IMR-90 (cell line): ENCODE results near the gene HTR2B. TPM values are rescaled to one million over a fixed set of nuclear protein-coding genes. Genes with fewer than 3 reads are reported as not detected.

Experiments used
- ATAC-seq: fragments of 200-7000 bp; cut with Tn5 transposase; 2 replicates; pipeline ENCODE4 v1.9.1; 2020; ENCODE audit warnings: low read depth, mild to moderate bottlenecking, moderate library complexity
- BruUV-seq: library from RNA; stranded (reverse); fragments of 400-500 nt; replicated peaks from 2 replicates; lab custom pipeline; 2021; lab: Mats Ljungman, UMichigan
- CTCF ChIA-PET: fragments of 300-600 bp; formaldehyde crosslinking; extraction: SDS; loops from one replicate; lab custom pipeline; 2021; ENCODE audit warnings: antibody characterized with exemption; lab: Yijun Ruan, JAX
- POLR2A ChIA-PET: fragments of 300-600 bp; sonication (Branson Sonifier 250); formaldehyde crosslinking; loops from one replicate; lab custom pipeline; 2022; ENCODE audit warnings: antibody characterized with exemption; ENCODE audit not compliant: unreplicated experiment; lab: Charles Lee
- DNase-seq: peaks from one replicate; pipeline ENCODE4 v3.0.0; 2013
- H2AFZ ChIP-seq: replicated peaks from 2 replicates; pipeline ENCODE3; 2013; ENCODE audit warnings: low read length, mild to moderate bottlenecking; ENCODE audit not compliant: poor library complexity
- H2AK5ac ChIP-seq: 2 replicates; pipeline ENCODE4 v1.6.1; 2013; ENCODE audit warnings: low read depth, low read length, inconsistent platforms
- H2AK9ac ChIP-seq: replicated peaks from 2 replicates; pipeline ENCODE3; 2013; ENCODE audit warnings: mild to moderate bottlenecking, low read depth, low read length, moderate library complexity; ENCODE audit not compliant: poor library complexity
- H2BK120ac ChIP-seq: 2 replicates; pipeline ENCODE4 v1.6.1; 2013; ENCODE audit warnings: low read depth, low read length, inconsistent platforms
- H2BK15ac ChIP-seq: 3 replicates; pipeline ENCODE4 v1.6.1; 2013; ENCODE audit warnings: low read depth, low read length, inconsistent platforms
- H2BK20ac ChIP-seq: 2 replicates; pipeline ENCODE4 v1.6.1; 2013; ENCODE audit warnings: low read depth, mild to moderate bottlenecking, inconsistent platforms, low read length, moderate library complexity
- H2BK5ac ChIP-seq: 2 replicates; pipeline ENCODE4 v1.6.1; 2013; ENCODE audit warnings: mild to moderate bottlenecking, low read depth, low read length, inconsistent platforms; ENCODE audit not compliant: poor library complexity, severe bottlenecking
- H3K14ac ChIP-seq: replicated peaks from 2 replicates; pipeline ENCODE4 v1.6.1; 2013; ENCODE audit warnings: low read depth, low read length, inconsistent platforms
- H3K18ac ChIP-seq: 2 replicates; pipeline ENCODE4 v1.6.1; 2013; ENCODE audit warnings: low read depth, low read length, control low read depth
- H3K23ac ChIP-seq: 2 replicates; pipeline ENCODE4 v1.6.1; 2013; ENCODE audit warnings: low read depth, low read length, inconsistent platforms
- H3K27ac ChIP-seq: 2 replicates; pipeline ENCODE4 v1.5.1; 2013; ENCODE audit warnings: mild to moderate bottlenecking, control low read depth, low read length; ENCODE audit not compliant: insufficient read depth
- H3K27me3 ChIP-seq: 2 replicates; pipeline ENCODE4 v1.6.1; 2013; ENCODE audit warnings: low read length; ENCODE audit not compliant: control insufficient read depth, insufficient read depth
- H3K36me3 ChIP-seq: 2 replicates; pipeline ENCODE4 v1.6.1; 2013; ENCODE audit warnings: low read length, mixed read lengths; ENCODE audit not compliant: control insufficient read depth, insufficient read depth
- H3K4ac ChIP-seq: 2 replicates; pipeline ENCODE4 v1.6.1; 2013; ENCODE audit warnings: low read depth, low read length, inconsistent platforms
- H3K4me1 ChIP-seq: 2 replicates; pipeline ENCODE4 v1.6.1; 2013; ENCODE audit warnings: low read length, mixed read lengths; ENCODE audit not compliant: control insufficient read depth, insufficient read depth
- H3K4me2 ChIP-seq: 2 replicates; pipeline ENCODE4 v1.6.1; 2013; ENCODE audit warnings: low read depth, mild to moderate bottlenecking, control low read depth, low read length, moderate library complexity
- H3K4me3 ChIP-seq: 2 replicates; pipeline ENCODE4 v1.5.1; 2013; ENCODE audit warnings: low read depth, mild to moderate bottlenecking, control low read depth, low read length, moderate library complexity; ENCODE audit not compliant: insufficient read depth
- H3K56ac ChIP-seq: 2 replicates; pipeline ENCODE4 v1.6.1; 2013; ENCODE audit warnings: low read length, inconsistent platforms; ENCODE audit not compliant: insufficient read depth; ENCODE audit errors: extremely low read depth
- H3K79me1 ChIP-seq, 2 experiments: 2 replicates each; pipeline ENCODE4 v1.6.1; 2013; ENCODE audit warnings: low read length in 2 of 2, inconsistent platforms in 1 of 2, low read depth in 1 of 2
- H3K9ac ChIP-seq: 2 replicates; pipeline ENCODE4 v1.6.1; 2013; ENCODE audit warnings: low read depth, low read length, control low read depth
- H3K9me1 ChIP-seq: 2 replicates; pipeline ENCODE4 v1.6.1; 2013; ENCODE audit warnings: low read length, inconsistent platforms; ENCODE audit not compliant: insufficient read depth
- H3K9me3 ChIP-seq: 2 replicates; pipeline ENCODE4 v1.6.1; 2013; ENCODE audit warnings: low read length; ENCODE audit not compliant: control insufficient read depth, insufficient read depth
- H4K20me1 ChIP-seq: 2 replicates; pipeline ENCODE4 v1.6.1; 2013; ENCODE audit warnings: low read length, inconsistent platforms; ENCODE audit not compliant: insufficient read depth
- H4K5ac ChIP-seq: 2 replicates; pipeline ENCODE4 v1.6.1; 2013; ENCODE audit warnings: mild to moderate bottlenecking, low read depth, low read length, control low read depth
- H4K8ac ChIP-seq, 2 experiments: 2 replicates each; pipeline ENCODE4 v1.6.1; 2013; ENCODE audit warnings: low read depth in 2 of 2, low read length in 2 of 2, control low read depth in 1 of 2, inconsistent platforms in 1 of 2
- H4K91ac ChIP-seq: 2 replicates; pipeline ENCODE4 v1.6.1; 2013; ENCODE audit warnings: low read depth, low read length, inconsistent platforms; ENCODE audit not compliant: insufficient read depth
- BHLHE40 ChIP-seq: fragments of 150-350 bp; IDR thresholded peaks from 2 replicates; pipeline ENCODE4 v1.6.1; 2016; ENCODE audit warnings: mild to moderate bottlenecking, low read depth, low read length
- CEBPB ChIP-seq: IDR thresholded peaks from 2 replicates; pipeline ENCODE4 v1.6.1; 2012; ENCODE audit warnings: low read depth, low read length, improper control_type of control experiment
- CHD1 ChIP-seq: IDR thresholded peaks from 2 replicates; pipeline ENCODE4 v1.6.1; 2012; ENCODE audit warnings: low read depth, low read length, improper control_type of control experiment
- MAFK ChIP-seq: IDR thresholded peaks from 2 replicates; pipeline ENCODE4 v1.6.1; 2012; ENCODE audit warnings: low read depth, low read length, improper control_type of control experiment
- MAZ ChIP-seq: IDR thresholded peaks from 2 replicates; pipeline ENCODE4 v1.6.1; 2012; ENCODE audit warnings: low read depth, mild to moderate bottlenecking, low read length, improper control_type of control experiment, moderate library complexity, borderline replicate concordance
- POLR2A ChIP-seq: IDR thresholded peaks from 2 replicates; pipeline ENCODE4 v1.6.1; 2012; ENCODE audit warnings: mild to moderate bottlenecking, low read depth, low read length
- RAD21 ChIP-seq: IDR thresholded peaks from 2 replicates; pipeline ENCODE4 v1.6.1; 2012; ENCODE audit warnings: low read length, improper control_type of control experiment
- SMC3 ChIP-seq: fragments of 150-350 bp; IDR thresholded peaks from 2 replicates; pipeline ENCODE4 v1.6.1; 2016; ENCODE audit warnings: low read depth, mild to moderate bottlenecking, antibody characterized with exemption, low read length, moderate library complexity
- WGBS, 2 experiments: methylation state at CpG; one replicate each; pipeline versions ENCODE4 v1.1.5 to v1.1.7; 2013; ENCODE audit warnings: missing lambda C conversion rate in 2 of 2; ENCODE audit not compliant: insufficient read length in 1 of 2; ENCODE audit errors: extremely low coverage in 2 of 2; 5-methylcytosine and 5-hydroxymethylcytosine counted together
- dilution Hi-C: fragments of 300-500 bp; cut with HindIII; formaldehyde crosslinking; loops from one replicate; pipeline ENCODE4 v1.14.3; 2018; ENCODE audit warnings: low sequenced_read_pairs; ENCODE audit not compliant: unreplicated experiment
- in situ Hi-C: fragments of 300-500 bp; cut with MboI; formaldehyde crosslinking; loops from 3 replicates; pipeline ENCODE4 v1.14.3; 2019; ENCODE audit warnings: low sequenced_read_pairs, inconsistent platforms, mixed read lengths
- intact Hi-C: fragments of 100-400 bp; cut with micrococcal nuclease; formaldehyde crosslinking; loops from 2 replicates; pipeline ENCODE4 v1.10.0; 2022
- polyA plus RNA-seq, 3 experiments: library from polyadenylated mRNA; depleted of rRNA; stranded (reverse); fragments of >200 nt; gene quantifications; 2 replicates each; pipeline ENCODE4 v1.2.3, GENCODE V29; 2012; ENCODE audit warnings: low replicate concordance in 1 of 3
- total RNA-seq: library from RNA; depleted of rRNA; stranded (reverse); fragments of >200 nt; gene quantifications from 2 replicates; pipeline ENCODE4 v1.2.3, GENCODE V29; 2012
- TF ChIP-seq, protein P1 (sequence below): fragments of 150-350 bp; IDR thresholded peaks from 2 replicates; pipeline ENCODE4 v1.6.1; 2016; ENCODE audit warnings: low read depth, mild to moderate bottlenecking, low read length, moderate library complexity, borderline replicate concordance

HTR2B gene
- total and polyA plus RNA-seq, 2 of the 4 experiments (the other 2 are of a cell fraction), result 0.26 to 0.72 TPM

DNA sequence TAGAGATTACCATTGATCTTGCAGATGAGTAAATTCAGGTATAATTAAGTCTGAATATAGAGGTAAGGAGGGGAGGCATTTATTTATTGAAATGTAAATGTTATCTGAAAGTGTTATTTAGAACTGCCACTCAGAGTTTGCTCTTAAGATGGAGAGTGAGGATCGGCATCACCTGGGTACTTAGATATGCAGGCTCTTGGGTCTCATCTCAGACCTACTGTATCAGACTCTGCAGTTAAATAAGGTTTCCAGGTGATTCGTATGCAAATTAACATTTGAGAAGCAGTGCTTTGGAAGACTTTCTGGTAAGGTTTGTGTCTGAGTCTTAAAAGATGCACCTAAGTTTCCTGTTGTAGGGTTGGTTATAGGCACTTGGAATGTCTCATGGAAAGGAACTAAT, 9.2 kb downstream of the HTR2B start:
- in situ Hi-C loops, result no loop called here

More for the DNA sequence above, 9.2 kb downstream of the HTR2B start:
- Histone ChIP-seq H3K4me1 (peaks cover 14% of the 10 kb centered on the region), H3K14ac (no peak overlapping the region), H2AK9ac (no peak overlapping the region), H2BK20ac (no peak overlapping the region), H3K18ac (no peak overlapping the region), H3K4me2 (no peak overlapping the region), H2BK120ac (0 out of 2 replicates have a peak overlapping the region, but pooled peaks have one; percentile 30), H4K5ac (no peak overlapping the region), H3K9me3 (no peaks in the 10 kb centered on the region), H2BK5ac (no peak overlapping the region), H3K4me3 (no peak overlapping the region), H3K79me1 (peaks cover 21 to 40% of the 10 kb centered on the region in 2 experiments), H3K9me1 (peaks cover 7% of the 10 kb centered on the region; the same call in 1 of the 2 replicates), H3K9ac (no peak overlapping the region), H3K27ac (no peak overlapping the region), H2BK15ac (no peak overlapping the region), H2AK5ac (no peak overlapping the region), H3K27me3 (no peaks in the 10 kb centered on the region), H2AFZ (no peak overlapping the region), H4K91ac (no peak overlapping the region), H4K8ac (no peak overlapping the region), H3K36me3 (peaks cover 5% of the 10 kb centered on the region), H4K20me1 (no peaks in the 10 kb centered on the region), H3K56ac (no peak overlapping the region), H3K4ac (peak overlapping the region; percentile 28; the same call in 1 of the 2 replicates), H3K23ac (no peak overlapping the region)
- no TSS peak for BruUV-seq
- ATAC-seq (no peak), DNase-seq (no peak)
- ChIA-PET POLR2A (no interaction called here), CTCF (no interaction called here)
- TF ChIP-seq POLR2A (no peak), CEBPB (no peak), MAFK (no peak), MAZ (no peak), SMC3 (no peak), BHLHE40 (no peak), RAD21 (no peak), CHD1 (no peak)
- TF ChIP-seq, protein P1, sequence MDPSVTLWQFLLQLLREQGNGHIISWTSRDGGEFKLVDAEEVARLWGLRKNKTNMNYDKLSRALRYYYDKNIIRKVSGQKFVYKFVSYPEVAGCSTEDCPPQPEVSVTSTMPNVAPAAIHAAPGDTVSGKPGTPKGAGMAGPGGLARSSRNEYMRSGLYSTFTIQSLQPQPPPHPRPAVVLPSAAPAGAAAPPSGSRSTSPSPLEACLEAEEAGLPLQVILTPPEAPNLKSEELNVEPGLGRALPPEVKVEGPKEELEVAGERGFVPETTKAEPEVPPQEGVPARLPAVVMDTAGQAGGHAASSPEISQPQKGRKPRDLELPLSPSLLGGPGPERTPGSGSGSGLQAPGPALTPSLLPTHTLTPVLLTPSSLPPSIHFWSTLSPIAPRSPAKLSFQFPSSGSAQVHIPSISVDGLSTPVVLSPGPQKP, result no peak
- WGBS, 2 experiments, result no CpG with 5 or more reads among the region's 2 CpGs
- dilution Hi-C loops, result no loop called here
- intact Hi-C loops, result no loop called here
